HepG2 (cell line): ENCODE data around the gene ADAM10. TPM values are rescaled to one million over a fixed set of nuclear protein-coding genes. Genes with fewer than 3 reads are reported as not detected.

ENCODE experiments used
- ATAC-seq: fragments of 200-7000 bp; cut with Tn5 transposase; 3 replicates; pipeline ENCODE4 v1.9.1; 2020; ENCODE audit warnings: mild to moderate bottlenecking, moderate library complexity
- BruUV-seq: library from RNA; stranded (reverse); fragments of 400-500 nt; replicated peaks from 2 replicates; lab custom pipeline; 2021; lab: Mats Ljungman, UMichigan
- CTCF ChIA-PET: fragments of 300-600 bp; formaldehyde crosslinking; extraction: SDS; loops from one replicate; lab custom pipeline; 2021; ENCODE audit warnings: low total read pairs, inconsistent platforms, low intra/inter-chr PET ratio; lab: Yijun Ruan, JAX
- POLR2A ChIA-PET: fragments of 350-600 bp; sonication (Branson Sonifier 250); formaldehyde crosslinking; loops from one replicate; lab custom pipeline; 2020; ENCODE audit warnings: antibody characterized with exemption, inconsistent platforms; lab: Yijun Ruan, JAX
- DNase-seq: peaks from one replicate; pipeline ENCODE4 v3.0.0-alpha.2; 2015; ENCODE audit warnings: low spot score
- FAIRE-seq: peaks from 3 replicates; lab custom pipeline; 2011; peaks lifted over from hg19 to GRCh38; lab: Jason Lieb, UNC
- H2AFZ ChIP-seq: one replicate; pipeline ENCODE4 v1.6.1; 2011; ENCODE audit warnings: low read length, inconsistent platforms
- H3K27ac ChIP-seq: fragments of 300-600 bp; 3 replicates; pipeline ENCODE4 v1.8.0; 2011; ENCODE audit warnings: mixed run types, mild to moderate bottlenecking, mixed read lengths, low read length, inconsistent platforms; ENCODE audit not compliant: insufficient read depth; ENCODE audit errors: extremely low read length
- H3K27me3 ChIP-seq, 2 experiments: fragments of 200-600 bp in 1 of 2; 2 replicates in 1 of 2; 3 replicates in 1 of 2; pipeline versions ENCODE4 v1.6.0 to v1.8.0; 2011; ENCODE audit warnings: low read length in 2 of 2, mild to moderate bottlenecking in 2 of 2, moderate library complexity in 2 of 2, inconsistent platforms in 1 of 2; ENCODE audit not compliant: insufficient read depth in 2 of 2, control insufficient read depth in 1 of 2
- H3K36me3 ChIP-seq, 2 experiments: fragments of 200-600 bp in 1 of 2; replicated peaks in 1 of 2; 2 replicates in 1 of 2; 3 replicates in 1 of 2; pipeline versions ENCODE4 v1.5.1 to v1.8.0; 2011; ENCODE audit warnings: low read length in 2 of 2, inconsistent platforms in 1 of 2; ENCODE audit not compliant: insufficient read depth in 2 of 2, control insufficient read depth in 1 of 2
- H3K4me1 ChIP-seq: 2 replicates; pipeline ENCODE4 v1.5.1; 2012; ENCODE audit warnings: low read length, inconsistent platforms; ENCODE audit not compliant: insufficient read depth
- H3K4me2 ChIP-seq: 2 replicates; pipeline ENCODE4 v1.6.0; 2011; ENCODE audit warnings: low read depth, low read length, inconsistent platforms
- H3K4me3 ChIP-seq, 3 experiments: fragments of 200-600 bp in 1 of 3; sonication (generic), shearing (Covaris generic) in 1 of 3; replicated peaks in 1 of 3; 2 replicates each; pipeline ENCODE4 v1.5.1; 2011 to 2016; ENCODE audit warnings: low read length in 3 of 3, inconsistent platforms in 2 of 3, low read depth in 2 of 3, mild to moderate bottlenecking in 2 of 3, control low read depth in 1 of 3, mixed read lengths in 1 of 3; ENCODE audit not compliant: insufficient read depth in 1 of 3
- H3K79me2 ChIP-seq: one replicate; pipeline ENCODE4 v1.6.1; 2011; ENCODE audit warnings: low read length, inconsistent platforms; ENCODE audit not compliant: insufficient read depth
- H3K9ac ChIP-seq: 2 replicates; pipeline ENCODE4 v1.6.0; 2011; ENCODE audit warnings: mild to moderate bottlenecking, low read depth, low read length, inconsistent platforms; ENCODE audit not compliant: insufficient read depth
- H3K9me3 ChIP-seq: 2 replicates; pipeline ENCODE4 v1.5.1; 2012; ENCODE audit warnings: mild to moderate bottlenecking, low read length
- H4K20me1 ChIP-seq: 2 replicates; pipeline ENCODE4 v1.6.0; 2011; ENCODE audit warnings: inconsistent platforms, mild to moderate bottlenecking, low read length, moderate library complexity; ENCODE audit not compliant: insufficient read depth
- ATM ChIP-seq: fragments of 450-650 bp; IDR thresholded peaks from 2 replicates; pipeline ENCODE4 v1.7.1; 2017; ENCODE audit warnings: mild to moderate bottlenecking, borderline replicate concordance
- EHMT2 ChIP-seq: fragments of 200-600 bp; sonication (generic); IDR thresholded peaks from 2 replicates; pipeline ENCODE4 v1.7.0; 2017; ENCODE audit warnings: antibody characterized with exemption, low read depth, low read length, borderline replicate concordance
- FOXA1 ChIP-seq, 2 experiments: fragments of 450-650 bp in 1 of 2; sonication (generic) in 1 of 2; formaldehyde crosslinking in 1 of 2; IDR thresholded peaks; 2 replicates each; pipeline versions ENCODE4 v1.4.0 to v1.6.1; 2016 to 2020; ENCODE audit warnings: missing genetic modification reagents in 1 of 2
- HIC2 ChIP-seq: sonication (generic); formaldehyde crosslinking; IDR thresholded peaks from 2 replicates; pipeline ENCODE4 v1.9.0; 2022; ENCODE audit warnings: low read depth, missing genetic modification reagents
- IRX3 ChIP-seq: sonication (generic); formaldehyde crosslinking; IDR thresholded peaks from 2 replicates; pipeline ENCODE4 v1.8.1; 2023; ENCODE audit warnings: mild to moderate bottlenecking, low read depth, missing genetic modification reagents, borderline replicate concordance
- MZF1 ChIP-seq: sonication (generic); formaldehyde crosslinking; IDR thresholded peaks from 2 replicates; pipeline ENCODE4 v1.8.1; 2023; ENCODE audit warnings: mild to moderate bottlenecking, missing genetic modification reagents, borderline replicate concordance
- RBM39 ChIP-seq: fragments of 200-400 bp; formaldehyde crosslinking; IDR thresholded peaks from one replicate; pipeline ENCODE4 v1.6.1; 2018; ENCODE audit warnings: antibody characterized with exemption, mild to moderate bottlenecking, low read depth, low read length; ENCODE audit not compliant: poor library complexity, severe bottlenecking
- RFXANK ChIP-seq: IDR thresholded peaks from 2 replicates; pipeline ENCODE4 v1.6.1; 2016
- TOE1 ChIP-seq: sonication (generic); formaldehyde crosslinking; IDR thresholded peaks from 2 replicates; pipeline ENCODE4 v1.4.0; 2020; ENCODE audit warnings: mild to moderate bottlenecking, missing genetic modification reagents
- ZFX ChIP-seq: sonication (generic); formaldehyde crosslinking; IDR thresholded peaks from 2 replicates; pipeline ENCODE4 v1.4.0; 2020; ENCODE audit warnings: mild to moderate bottlenecking, low read depth, missing genetic modification reagents, moderate library complexity
- ZNF136 ChIP-seq: sonication (generic); formaldehyde crosslinking; IDR thresholded peaks from 2 replicates; pipeline ENCODE4 v1.8.1; 2022; ENCODE audit warnings: low read depth, mild to moderate bottlenecking, moderate library complexity, missing genetic modification reagents
- ZNF350 ChIP-seq: sonication (generic); formaldehyde crosslinking; IDR thresholded peaks from 2 replicates; pipeline ENCODE4 v1.4.0; 2020; ENCODE audit warnings: mild to moderate bottlenecking, low read depth, missing genetic modification reagents, borderline replicate concordance
- ZNF563 ChIP-seq: sonication (generic); formaldehyde crosslinking; IDR thresholded peaks from 2 replicates; pipeline ENCODE4 v1.8.0; 2022; ENCODE audit warnings: mild to moderate bottlenecking, moderate library complexity, missing genetic modification reagents
- ZNF747 ChIP-seq: sonication (generic); formaldehyde crosslinking; IDR thresholded peaks from 2 replicates; pipeline ENCODE4 v1.8.1; 2023; ENCODE audit warnings: missing genetic modification reagents, mild to moderate bottlenecking, borderline replicate concordance
- ZNF773 ChIP-seq: sonication (generic); formaldehyde crosslinking; IDR thresholded peaks from 2 replicates; pipeline ENCODE4 v1.4.0; 2020; ENCODE audit warnings: missing genetic modification reagents, borderline replicate concordance
- WGBS: methylation state at CpG from one replicate; pipeline ENCODE4 v1.1.6; 2017; ENCODE audit warnings: low lambda C conversion rate; 5-methylcytosine and 5-hydroxymethylcytosine counted together
- in situ Hi-C: cut with HindIII; loops from 2 replicates; pipeline ENCODE4 v1.10.0; 2017; ENCODE audit warnings: low pct_unique_long_range_greater_than_20kb; ENCODE audit not compliant: extremely low pct_ligation_motif_present
- intact Hi-C: fragments of 100-400 bp; cut with micrococcal nuclease; formaldehyde crosslinking; loops from one replicate; pipeline ENCODE4 v1.10.0; 2022; ENCODE audit not compliant: unreplicated experiment
- polyA plus RNA-seq, 8 experiments: library from polyadenylated mRNA; depleted of rRNA in 3 of 8; stranded (reverse) in 7 of 8; unstranded in 1 of 8; fragments of >200 nt; fragmentation: Illumina TruSeq in 4 of 8; extraction: Trizol in 4 of 8; gene quantifications; 2 replicates each; pipeline versions ENCODE4 v1.2.1 to v1.2.3, GENCODE V29; 2011 to 2016; ENCODE audit warnings: low read depth in 4 of 8, missing spikeins in 1 of 8, mixed read lengths in 1 of 8; ENCODE audit not compliant: insufficient read depth in 1 of 8
- total RNA-seq, 5 experiments: library from RNA; depleted of rRNA; stranded (reverse); fragments of >200 nt; fragmentation: Illumina TruSeq; extraction: Trizol; gene quantifications; 2 replicates each; pipeline ENCODE4 v1.2.3, GENCODE V29; 2016; ENCODE audit warnings: low read depth in 1 of 5
- TF ChIP-seq, protein P1 (sequence below): IDR thresholded peaks from 2 replicates; pipeline ENCODE4 v1.6.1; 2016; ENCODE audit warnings: low read depth, borderline replicate concordance

The ADAM10 gene
- total and polyA plus RNA-seq, 2 of the 13 experiments (the other 11 are each of a cell fraction or from before 2014, with no cell fraction given): 92.7 to 125 TPM

DNA sequence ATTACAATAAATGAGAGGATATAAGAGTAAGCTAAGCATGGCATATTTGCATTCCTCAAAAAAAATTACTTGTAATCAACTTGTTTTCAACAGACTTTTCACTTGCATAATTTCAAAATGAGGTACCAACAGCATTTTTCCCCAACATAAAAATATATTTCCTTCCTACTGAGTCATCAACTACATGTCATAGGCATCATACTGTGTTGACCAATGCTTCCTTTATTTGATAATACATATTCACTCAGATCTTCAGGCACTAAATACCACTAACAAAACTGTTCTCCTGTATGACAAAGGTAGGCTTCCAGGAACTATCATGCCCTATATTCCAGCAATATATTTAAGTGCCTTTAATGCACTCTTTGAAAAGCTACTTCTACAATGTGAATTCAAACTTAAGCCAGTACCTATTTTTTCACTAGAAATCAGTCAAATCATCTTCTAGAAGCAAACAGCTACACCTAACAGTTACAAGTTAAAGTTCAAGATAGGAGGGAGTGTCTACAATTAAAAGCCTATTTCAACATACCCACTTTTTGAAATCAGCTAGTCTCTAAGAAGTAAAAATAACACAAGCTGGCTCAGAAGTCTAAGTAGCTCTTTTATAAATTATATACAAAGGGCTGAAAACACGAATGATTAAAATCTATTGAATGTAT, 11.3 kb downstream of the ADAM10 start:
- H3K4me3 ChIP-seq: no peak overlapping the region
- peaks cover 95% of the 10 kb centered on the region for H3K79me2 ChIP-seq
- ATAC-seq (no peak), DNase-seq (no peak), FAIRE-seq (no peak)
- H4K20me1 ChIP-seq: peaks cover 29% of the 10 kb centered on the region
- H3K9ac ChIP-seq: no peak overlapping the region
- no peaks in the 10 kb centered on the region for H3K9me3 ChIP-seq
- CTCF ChIA-PET: no interaction called here
- in situ Hi-C loops (no loop called here), intact Hi-C loops (no loop called here)
- WGBS: 95% methylated on average over 1 of the region's 1 CpG
- H3K4me2 ChIP-seq: no peak overlapping the region
- H3K4me1 ChIP-seq: peaks cover 82% of the 10 kb centered on the region
- BruUV-seq: no TSS peak
- H2AFZ ChIP-seq: no peak overlapping the region
- no peaks in the 10 kb centered on the region for H3K27me3 ChIP-seq
- POLR2A ChIA-PET: interaction anchor here (0.8 kb wide), 1 partner anchor 12 kb away, joined by 3 read pairs; no protein-coding TSS in a partner anchor
- no peak overlapping the region for H3K27ac ChIP-seq
- no peaks in the 10 kb centered on the region for H3K36me3 ChIP-seq
- TF ChIP-seq EHMT2: no peak
- TF ChIP-seq IRX3 (CRISPR knock-in tag): no peak
- TF ChIP-seq HIC2 (CRISPR knock-in tag): no peak
- TF ChIP-seq ZNF563: no peak
- no peak for TF ChIP-seq ATM
- TF ChIP-seq ZNF136 (CRISPR knock-in tag): no peak
- no peak for TF ChIP-seq ZFX
- no peak for TF ChIP-seq TOE1 (CRISPR knock-in tag)
- no peak for TF ChIP-seq RFXANK (CRISPR knock-in tag)
- no peak for TF ChIP-seq MZF1 (CRISPR knock-in tag)
- TF ChIP-seq ZNF747: no peak
- TF ChIP-seq RBM39: no peak
- TF ChIP-seq ZNF350 (CRISPR knock-in tag): no peak
- TF ChIP-seq ZNF773: no peak
- TF ChIP-seq, protein P1, sequence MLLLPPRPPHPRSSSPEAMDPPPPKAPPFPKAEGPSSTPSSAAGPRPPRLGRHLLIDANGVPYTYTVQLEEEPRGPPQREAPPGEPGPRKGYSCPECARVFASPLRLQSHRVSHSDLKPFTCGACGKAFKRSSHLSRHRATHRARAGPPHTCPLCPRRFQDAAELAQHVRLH (CRISPR knock-in tag): no peak
- TF ChIP-seq FOXA1 (IDR thresholded peaks at IDR 0.05): no peak
- no peak for TF ChIP-seq FOXA1 (CRISPR knock-in tag; IDR thresholded peaks at IDR 0.05)
